IPS DF 4.7 (cell line): ENCODE results near the gene GNG3.

Source experiments
- DNase-seq: peaks from one replicate; pipeline ENCODE4 v3.0.0-alpha.2; 2013; ENCODE audit warnings: low spot score; ENCODE audit errors: extremely low read depth

Gene GNG3

GRCh38 chr11:62755086-62755615 is 47.7 kb downstream of the GNG3 start:
- DNase-seq, result no peak

DNA sequence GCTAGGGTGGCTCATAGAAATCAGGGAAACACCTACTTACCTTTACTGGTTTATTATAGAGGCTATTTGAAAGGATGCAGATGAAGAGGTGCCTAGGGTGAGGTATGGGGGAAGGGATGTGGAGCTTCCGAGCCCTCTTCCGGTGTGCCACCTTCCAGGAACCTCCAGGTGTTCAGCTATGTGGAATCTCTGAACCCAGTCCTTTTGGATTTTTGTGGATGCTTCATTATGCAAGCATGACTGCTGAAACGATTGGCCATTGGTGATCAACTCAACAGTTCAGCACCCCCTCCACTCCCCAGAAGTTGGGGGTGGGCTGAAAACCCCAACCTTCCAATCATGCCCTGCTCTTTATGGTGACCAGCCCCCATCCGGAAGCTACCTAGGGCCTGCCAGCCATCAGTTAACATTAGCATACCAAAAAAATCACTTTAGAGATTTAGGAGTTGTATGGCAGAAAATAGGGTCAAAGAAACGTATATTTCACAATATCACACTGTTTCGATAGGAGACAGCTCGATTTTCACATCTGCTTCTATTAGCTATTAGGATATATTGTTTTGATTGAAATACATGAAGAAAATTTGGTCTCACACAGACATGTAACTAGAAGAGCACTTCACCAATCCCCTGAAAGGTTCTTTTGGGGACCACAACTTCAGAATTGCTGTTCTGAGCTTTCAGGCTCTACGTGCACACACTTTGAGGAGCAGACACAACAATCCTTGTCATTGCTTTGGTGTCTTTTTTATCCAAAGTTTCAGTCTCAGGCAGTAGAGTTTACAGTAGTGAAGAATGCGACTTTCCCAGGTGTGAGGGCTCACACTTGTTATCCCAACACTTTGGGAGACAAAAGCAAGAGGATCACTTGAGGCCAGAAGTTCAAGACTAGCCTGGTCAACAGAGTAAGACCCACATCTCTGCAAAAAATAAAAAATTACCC is 50.6 kb downstream of the GNG3 start:
- peak; percentile 91 for DNase-seq
